GM15510 (cell line): ENCODE results near the gene ZNF275.

Experiments used
- POLR2A ChIP-seq: IDR thresholded peaks from 3 replicates; pipeline ENCODE4 v1.6.1; 2011; ENCODE audit warnings: borderline replicate concordance; ENCODE audit not compliant: insufficient read length; ENCODE audit errors: extremely low read depth

ZNF275 gene

GRCh38 chrX:153375571-153375970 is 41.6 kb downstream of the ZNF275 start:
- no peak for TF ChIP-seq POLR2A

GRCh38 chrX:153377727-153378126 is 43.8 kb downstream of the ZNF275 start:
- no peak for TF ChIP-seq POLR2A

DNA sequence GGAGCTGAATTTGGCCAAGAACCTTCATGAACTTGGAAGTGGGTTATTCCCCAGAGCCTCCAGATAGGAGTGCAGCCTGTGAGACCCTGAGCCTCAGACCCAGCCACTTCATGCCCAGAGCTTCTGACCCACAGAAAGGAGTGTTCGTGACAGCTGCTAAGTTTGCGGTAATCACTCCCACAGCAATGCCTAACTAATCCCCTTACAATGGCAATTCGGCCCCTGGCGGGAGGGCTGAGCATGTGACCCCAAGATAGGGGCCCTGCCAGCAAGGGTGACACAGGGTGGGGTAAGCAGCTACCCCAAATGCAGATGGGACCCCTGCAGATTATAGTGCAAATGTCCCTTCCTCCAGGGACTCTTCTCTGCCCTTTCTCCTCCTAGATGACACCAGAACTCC is 44.7 kb downstream of the ZNF275 start:
- no peak for TF ChIP-seq POLR2A

GRCh38 chrX:153379508-153379907 is 45.6 kb downstream of the ZNF275 start:
- no peak for TF ChIP-seq POLR2A

DNA sequence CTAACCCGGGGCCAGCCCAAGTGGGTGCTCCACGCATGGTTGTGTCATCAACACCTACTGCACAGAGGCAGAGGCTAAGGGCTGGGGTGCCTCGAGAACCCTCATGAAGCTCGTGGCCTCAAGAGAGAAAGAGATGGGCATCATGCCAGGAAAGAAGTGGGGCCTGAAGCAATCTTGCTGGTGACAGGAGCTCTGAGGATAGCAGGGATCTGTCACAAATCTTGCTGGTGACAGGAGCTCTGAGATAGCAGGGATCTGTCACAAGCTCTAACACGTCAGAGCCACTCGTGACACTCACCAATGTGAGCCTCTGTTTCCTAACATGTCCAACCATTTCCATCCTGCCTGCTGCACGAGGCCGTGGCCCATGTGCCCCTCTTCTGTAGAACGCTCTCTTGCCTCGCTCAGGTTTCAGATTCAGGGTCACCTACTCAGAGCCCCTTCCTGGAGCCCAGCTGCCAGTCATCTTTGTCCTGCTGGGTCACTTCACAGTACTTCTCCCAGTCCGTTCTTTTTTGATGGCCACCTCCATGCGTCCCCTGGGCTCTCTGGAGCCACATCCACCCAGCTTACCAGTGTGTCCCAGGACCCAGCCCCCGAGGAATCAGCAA is 46.1 kb downstream of the ZNF275 start:
- TF ChIP-seq POLR2A: no peak

DNA sequence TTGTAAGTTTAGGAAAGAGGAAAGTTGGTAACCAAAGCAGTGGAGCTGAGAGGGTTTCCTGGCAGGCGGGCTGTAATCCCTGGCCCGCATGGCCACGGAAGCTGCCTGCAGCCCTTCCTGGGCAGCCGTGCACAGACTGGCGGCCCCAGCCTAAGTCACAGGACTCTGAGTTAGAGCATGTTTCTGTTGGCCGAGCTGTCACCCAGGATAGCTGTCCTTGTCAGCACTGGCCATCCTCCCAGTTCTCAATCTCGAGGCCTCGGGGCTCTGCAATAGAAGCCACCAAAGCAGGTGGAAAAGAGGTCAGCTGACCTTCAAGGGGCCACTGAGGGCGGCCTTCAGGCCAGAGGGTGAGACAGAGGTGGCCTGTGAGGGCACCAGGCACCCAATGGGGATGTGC is 46.7 kb downstream of the ZNF275 start:
- TF ChIP-seq POLR2A: no peak

DNA sequence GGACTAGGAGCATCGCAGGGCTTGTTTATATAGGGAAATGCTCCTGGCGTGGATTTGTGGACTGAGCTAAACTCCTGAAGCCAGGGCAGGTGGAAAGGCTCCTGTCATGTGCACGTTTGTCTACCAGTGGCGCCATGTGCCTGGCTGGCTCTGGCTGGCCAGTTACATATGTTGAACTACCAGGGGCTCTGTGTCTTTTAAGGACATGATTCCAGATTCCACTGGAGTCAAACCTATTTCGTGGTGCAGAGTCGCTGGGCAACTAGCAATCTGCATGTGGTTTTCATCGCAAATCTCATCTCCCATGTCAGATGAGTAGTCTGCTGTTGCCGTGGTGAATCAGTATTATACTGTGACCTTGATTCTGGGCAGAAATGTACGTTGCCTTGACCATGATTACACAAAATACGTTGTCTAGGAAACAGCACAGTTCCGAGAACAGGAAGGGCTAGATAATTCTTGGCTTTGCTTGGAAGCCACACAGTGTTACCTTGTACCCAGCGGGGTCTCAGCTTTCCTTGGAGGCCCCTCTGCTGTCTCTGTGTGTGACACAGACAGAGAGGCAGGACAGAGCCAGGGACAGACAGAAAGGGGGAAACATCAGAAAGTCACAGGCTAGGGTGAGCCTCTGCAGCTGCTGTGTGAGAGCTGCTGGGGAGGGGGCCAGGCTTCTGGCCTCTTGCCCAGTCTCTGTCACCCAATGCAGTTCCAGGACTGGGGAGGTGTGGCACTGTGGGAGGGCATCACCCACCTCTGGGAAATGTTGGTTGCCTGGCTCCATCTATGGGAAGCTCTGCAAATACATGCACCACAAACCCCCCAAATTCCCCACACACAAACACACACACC is 48.0 kb downstream of the ZNF275 start:
- no peak for TF ChIP-seq POLR2A

DNA sequence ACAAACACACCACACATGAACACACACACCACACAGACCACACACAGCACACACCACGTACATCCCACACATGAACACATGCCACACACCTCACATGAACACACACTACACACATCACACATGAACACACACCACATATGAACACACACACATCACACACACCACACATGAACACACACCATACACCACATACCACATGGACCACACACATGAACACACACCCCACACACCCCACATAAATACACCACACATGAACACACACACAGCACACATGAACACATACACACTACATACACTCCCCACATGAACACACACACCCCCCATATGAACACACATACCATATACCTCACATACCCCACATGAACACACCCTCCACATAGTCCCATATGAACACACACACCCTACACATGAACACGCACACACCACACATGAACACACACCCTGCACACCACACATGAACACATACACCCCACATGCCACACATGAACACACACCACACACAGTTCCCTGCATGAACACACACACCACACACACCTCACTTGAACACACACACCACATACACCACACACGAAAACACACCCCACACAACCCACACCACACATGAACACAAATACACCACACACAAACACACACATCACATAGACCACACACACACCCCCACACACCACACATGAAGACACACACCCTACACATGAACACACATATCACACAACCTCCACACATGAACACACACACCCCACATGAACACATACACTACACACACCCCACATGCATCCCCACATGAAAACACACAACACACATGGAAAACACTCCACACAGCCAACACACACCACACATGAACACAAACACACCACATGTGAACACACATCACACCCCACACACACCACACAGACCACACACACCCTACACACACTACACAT is 48.9 kb downstream of the ZNF275 start:
- TF ChIP-seq POLR2A: no peak

DNA sequence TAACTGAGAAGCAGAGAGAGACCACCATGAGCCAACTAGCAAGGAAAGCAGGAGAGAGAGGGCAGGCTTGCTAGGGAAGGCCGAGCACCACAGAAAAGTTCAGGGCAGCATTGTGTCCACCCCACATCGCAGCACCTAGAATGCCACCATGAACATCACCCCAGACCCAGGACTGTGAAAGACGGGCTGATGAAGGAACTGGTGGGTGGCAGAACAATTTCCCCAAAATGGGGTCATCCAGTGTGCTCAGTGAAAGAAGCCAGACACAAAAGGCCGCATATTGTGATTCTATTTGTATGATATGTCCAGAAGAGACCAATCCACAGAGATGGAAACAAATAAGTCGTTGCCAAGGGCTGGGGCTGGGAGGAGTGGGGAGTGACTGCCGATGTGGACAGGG is 50.4 kb downstream of the ZNF275 start:
- no peak for TF ChIP-seq POLR2A

DNA sequence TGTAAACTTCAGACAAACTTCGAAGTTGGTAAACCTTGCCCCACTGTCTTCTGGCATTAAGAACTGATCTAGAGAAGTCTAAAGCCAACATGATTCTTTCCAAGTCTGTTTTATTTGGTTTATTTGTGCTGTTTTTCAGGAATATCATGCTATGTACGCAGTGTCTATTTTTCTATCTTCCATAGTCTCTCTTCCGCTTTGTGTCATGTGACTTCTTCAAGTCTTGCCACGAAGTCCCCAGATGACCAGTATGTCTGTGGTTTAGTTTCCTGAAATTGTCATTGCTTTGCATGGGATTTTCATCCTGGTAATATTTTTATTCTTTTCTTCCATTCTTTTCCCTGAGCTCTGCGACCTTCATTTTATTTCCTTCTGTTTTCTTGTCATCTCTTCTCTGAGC is 52.1 kb downstream of the ZNF275 start:
- TF ChIP-seq POLR2A: no peak

- TF ChIP-seq POLR2A: no peak
These were observed 53.4 kb downstream of the ZNF275 start for GRCh38 chrX:153387345-153387744.

DNA sequence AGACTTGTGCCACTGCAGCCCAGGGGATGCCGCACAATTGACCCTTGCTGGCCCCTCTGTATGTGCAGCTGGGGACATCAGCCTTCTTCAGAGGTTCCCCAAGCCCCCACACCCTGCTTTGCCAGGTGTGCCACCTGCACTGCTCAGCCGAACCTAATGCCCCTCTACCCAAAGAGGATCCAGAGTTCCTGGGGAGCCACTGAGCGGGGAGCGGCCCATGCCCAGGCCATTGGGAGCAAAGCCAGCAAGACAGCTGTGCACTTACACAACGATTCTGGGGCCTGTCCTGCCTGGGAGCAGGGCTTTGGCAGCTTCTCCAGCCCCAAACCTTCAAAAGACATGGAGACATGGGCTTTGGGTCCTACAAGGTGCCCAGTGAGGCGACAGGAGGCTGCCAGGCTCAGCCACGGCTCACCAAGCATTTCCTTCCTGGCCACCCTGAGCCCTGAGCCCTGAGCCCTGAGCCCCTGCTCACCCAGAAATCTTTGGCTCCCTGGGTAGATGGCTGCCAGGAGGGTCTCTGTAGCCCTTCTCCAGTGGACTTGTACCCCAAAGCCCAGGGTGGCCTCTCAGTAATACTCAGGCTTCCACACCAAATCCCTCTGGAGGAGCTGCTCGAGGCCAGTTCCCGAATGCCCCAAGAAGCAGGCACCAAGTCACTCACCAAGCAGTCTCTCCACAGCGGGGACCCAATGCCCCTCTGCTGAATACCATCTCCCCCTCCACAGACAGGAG is 54.2 kb downstream of the ZNF275 start:
- TF ChIP-seq POLR2A: no peak

GRCh38 chrX:153388722-153389459 is 54.9 kb downstream of the ZNF275 start:
- TF ChIP-seq POLR2A: no peak
